HG03565 (cell line): ENCODE measurements around the gene RBMXL3.
"Not testable (repeated sequence)": the region's sequence is repeated elsewhere in the genome, so short reads cannot be mapped to it uniquely, and the experiment has no call there.

ENCODE experiments used
- ATAC-seq: cut with Tn5 transposase; IDR thresholded peaks from one replicate; pipeline ENCODE4 v1.9.1; 2021; ENCODE audit warnings: mild to moderate bottlenecking, moderate library complexity; ENCODE audit not compliant: unreplicated experiment

RBMXL3 gene

DNA sequence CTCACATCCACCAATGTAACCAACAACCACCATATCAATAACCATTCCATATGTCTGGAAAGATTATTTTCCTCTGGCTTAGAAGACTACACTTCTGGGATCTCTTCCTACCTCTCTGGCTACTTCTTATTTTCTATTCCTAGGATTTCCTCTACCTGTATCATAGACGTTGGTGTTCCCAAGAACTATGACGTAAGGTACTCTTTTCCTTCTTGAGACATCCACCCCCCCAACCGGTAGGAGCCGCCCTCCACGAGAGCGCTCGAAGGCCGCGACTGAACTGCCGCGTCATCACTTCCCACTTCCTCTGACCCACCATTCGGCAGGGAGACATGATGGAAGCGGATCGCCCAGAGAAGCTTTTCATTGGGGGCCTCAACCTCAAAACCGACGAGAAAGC lies at the start of gene RBMXL3:
Gene RBMXL3 (plus strand): TSS at position 301 of the 400 bp plus-strand sequence. CDS start 32 bp downstream, at position 333.
- ATAC-seq = no peak

DNA sequence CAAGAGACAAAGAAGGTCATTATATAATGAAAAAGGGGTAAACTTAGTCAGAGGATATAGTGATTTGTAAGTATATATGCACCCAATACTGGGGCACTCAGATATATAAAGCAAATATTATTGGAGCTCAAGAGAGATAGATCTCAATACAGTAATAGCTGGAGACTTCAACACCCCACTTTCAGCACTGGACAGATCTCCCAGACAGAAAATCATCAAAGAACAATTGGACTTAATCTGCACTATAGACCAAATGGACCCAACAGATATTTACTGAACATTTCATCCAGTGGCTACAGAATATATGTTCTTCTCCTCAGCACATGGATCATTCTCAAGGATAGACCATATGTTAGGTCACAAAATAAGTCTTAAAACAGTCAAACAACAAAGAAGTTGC lies 47.2 kb upstream of the RBMXL3 start:
- ATAC-seq = no peak

DNA sequence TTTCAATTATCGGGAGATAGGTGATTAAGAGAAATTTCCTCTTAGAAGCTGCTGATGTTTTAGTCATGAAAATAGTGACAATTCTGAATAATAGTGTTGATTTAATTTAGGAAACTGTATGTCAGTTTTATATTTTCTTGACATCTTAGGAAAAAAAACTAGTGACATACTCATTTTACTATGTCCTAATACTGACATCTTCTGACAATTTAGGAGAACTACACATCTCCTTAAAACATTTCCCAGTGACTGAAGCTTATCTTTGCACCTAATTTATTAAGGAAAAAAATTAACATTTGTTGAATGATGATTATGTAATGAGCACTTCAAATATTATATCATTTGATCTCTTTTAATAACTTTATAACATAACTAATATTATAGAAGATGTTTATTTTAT lies 42.0 kb upstream of the RBMXL3 start:
- no peak for ATAC-seq

- no peak for ATAC-seq
Measured at GRCh38 chrX:115173181-115173580, 16.0 kb upstream of the RBMXL3 start.

- ATAC-seq = no peak
Measured at GRCh38 chrX:115174548-115174947, 14.7 kb upstream of the RBMXL3 start.

DNA sequence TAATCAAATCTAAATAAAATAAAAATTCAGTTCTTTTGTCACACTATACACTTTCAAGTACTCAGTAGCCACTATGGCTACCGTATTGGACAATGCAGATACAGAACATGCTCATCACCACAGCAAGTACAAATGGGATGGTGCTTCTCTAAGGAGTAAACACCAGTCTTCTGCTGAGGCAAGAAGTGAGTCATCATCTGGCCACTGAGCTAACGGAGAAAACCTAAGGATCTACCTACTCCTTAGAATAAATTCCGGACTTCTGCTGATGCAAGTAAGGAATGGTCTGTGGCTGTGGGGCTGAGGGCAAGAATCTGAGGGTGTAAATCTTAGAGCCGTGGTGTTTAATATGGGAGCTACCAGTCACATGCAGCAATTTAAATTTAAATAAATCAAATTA lies 11.3 kb upstream of the RBMXL3 start:
- no peak for ATAC-seq

DNA sequence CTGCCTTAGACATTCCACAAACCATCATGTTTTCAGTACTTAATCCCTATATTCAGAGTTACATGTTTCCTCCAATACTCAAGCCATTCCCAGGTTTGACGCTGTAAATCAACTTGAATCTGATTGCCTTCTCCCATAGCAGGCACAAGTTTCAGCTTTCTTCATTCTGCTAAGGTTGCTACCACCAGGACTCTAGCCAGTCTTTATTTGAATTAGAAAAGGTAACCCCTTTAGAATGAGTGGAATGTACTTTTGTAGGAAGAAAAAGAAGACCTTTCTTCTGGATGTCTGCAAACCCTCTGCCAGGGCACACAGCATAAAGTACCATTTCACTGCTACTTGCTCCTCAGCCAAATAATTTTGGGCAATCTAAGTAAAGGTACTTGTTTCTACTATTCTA lies 10.7 kb upstream of the RBMXL3 start:
- no peak for ATAC-seq

DNA sequence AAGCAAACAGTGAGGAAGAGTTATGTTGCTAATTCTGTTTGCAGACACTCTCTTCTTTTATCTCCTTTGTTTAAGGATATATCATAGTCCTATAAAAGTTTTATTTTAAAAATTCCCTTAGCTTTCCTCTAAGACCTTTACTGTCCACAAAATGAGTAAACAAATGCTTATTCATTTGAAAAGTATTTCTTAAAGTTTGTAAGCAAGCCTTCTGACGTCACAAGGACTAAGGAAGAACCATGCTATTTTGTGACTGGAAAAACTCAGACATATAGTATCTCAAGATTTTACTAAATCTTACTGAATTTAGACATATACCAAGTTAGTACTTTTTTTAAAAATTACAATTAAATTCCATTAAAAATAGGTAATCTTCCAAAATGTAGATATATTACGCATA lies 5.2 kb upstream of the RBMXL3 start:
- no peak for ATAC-seq

GRCh38 chrX:115189646-115190635 lies 731 bp downstream of the RBMXL3 start:
- ATAC-seq = no peak

DNA sequence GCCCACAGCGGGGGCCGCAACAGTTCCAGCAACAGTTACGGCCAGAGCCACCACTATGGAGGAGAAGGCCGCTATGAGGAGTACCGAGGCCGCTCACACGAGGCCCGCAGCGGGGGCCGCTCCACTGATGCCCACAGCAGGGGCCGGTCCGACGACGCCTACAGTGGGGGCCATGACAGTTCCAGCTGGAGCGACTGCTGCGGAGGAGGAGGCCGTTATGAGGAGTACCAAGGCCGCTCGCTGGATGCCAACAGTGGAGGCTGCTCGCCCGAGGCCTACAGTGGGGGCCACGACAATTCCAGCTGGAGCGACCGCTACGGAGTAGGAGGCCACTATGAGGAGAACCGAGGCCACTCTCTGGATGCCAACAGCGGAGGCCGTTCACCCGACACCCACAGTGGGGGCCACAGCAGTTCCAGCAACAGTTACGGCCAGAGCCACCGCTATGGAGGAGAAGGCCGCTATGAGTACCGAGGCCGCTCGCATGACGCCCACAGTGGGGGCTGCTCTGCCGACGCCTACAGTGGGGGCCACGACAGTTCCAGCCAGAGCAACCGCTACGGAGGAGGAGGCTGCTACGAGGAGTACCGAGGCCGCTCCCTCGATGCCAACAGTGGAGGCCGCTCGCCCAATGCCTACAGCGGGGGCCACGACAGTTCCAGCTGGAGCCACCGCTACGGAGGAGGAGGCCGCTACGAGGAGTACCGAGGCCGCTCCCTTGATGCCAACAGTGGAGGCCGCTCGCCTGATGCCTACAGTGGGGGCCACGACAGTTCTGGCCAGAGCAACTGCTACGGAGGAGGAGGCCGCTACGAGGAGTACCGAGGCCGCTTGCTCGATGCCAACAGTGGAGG lies 1.7 kb downstream of the RBMXL3 start:
- no peak for ATAC-seq

GRCh38 chrX:115191490-115192243 lies 2.5 kb downstream of the RBMXL3 start:
- ATAC-seq = no peak

GRCh38 chrX:115192244-115192700 lies 3.1 kb downstream of the RBMXL3 start:
- ATAC-seq = no peak

- no peak for ATAC-seq
Measured at GRCh38 chrX:115204040-115204439, 14.8 kb downstream of the RBMXL3 start.

GRCh38 chrX:115209547-115209946 lies 20.3 kb downstream of the RBMXL3 start:
- ATAC-seq = not testable (repeated sequence)

DNA sequence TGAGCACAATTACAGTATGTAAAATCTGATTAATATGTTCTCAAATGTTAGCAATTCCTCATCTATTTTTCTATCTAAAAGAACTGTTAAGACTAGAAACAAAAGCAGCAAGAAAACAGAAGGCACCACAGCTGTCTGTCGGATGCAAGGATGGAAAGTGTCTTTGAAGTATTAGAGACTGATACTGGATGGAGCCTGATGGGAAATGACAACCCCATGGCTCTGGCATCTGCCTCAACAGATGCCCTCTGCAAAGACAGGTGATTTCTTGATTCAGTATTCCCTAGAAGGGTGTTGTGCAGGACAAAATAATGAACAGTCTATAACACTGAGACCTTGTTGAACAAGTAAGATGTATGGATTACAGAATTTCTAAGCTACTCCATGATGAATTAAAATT lies 24.9 kb downstream of the RBMXL3 start:
- no peak for ATAC-seq

GRCh38 chrX:115214605-115215004 lies 25.4 kb downstream of the RBMXL3 start:
- ATAC-seq = no peak

GRCh38 chrX:115217346-115217745 lies 28.1 kb downstream of the RBMXL3 start:
- ATAC-seq = not testable (repeated sequence)

GRCh38 chrX:115226929-115227328 lies 37.7 kb downstream of the RBMXL3 start:
- no peak for ATAC-seq

- ATAC-seq = no peak
Measured at GRCh38 chrX:115229337-115230003, 40.3 kb downstream of the RBMXL3 start.

DNA sequence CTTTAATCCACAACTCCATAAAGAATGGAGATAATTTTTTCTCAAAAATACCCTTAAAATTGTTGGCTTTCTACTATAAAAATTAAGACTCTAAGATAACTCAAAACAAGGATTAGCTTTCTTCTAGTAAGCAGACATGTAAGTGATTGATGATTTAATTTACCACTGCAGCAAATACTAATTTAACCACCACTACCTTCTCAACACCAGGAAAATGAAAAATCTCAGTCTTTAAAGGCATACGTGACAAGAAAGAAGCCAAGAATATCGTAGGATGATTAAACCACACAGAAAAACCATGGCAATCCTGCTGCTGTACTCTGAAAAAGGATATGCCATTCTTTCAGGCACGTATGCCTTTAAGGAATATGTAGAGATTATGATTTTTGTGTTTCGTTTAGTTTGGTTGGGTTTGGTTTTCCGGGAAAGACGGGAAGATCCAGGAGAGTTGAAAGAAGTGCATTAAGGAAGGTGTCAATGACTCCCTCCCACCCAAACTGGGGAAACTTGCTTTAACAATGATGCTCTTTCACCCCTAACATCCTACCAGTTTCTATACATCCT lies 43.8 kb downstream of the RBMXL3 start:
- ATAC-seq = no peak
